ENCODE results near the gene MAP1B. TPM values are rescaled to one million over a fixed set of nuclear protein-coding genes. Genes with fewer than 3 reads are reported as not detected.

MAP1B gene
- total RNA-seq, 1 experiment from 2014 or later = 43.8 TPM

GRCh38 chr5:72237879-72238278, 130.6 kb downstream of the MAP1B start:
- H3K27ac Mint-ChIP-seq (ENCODE audit: low read depth, unreplicated experiment) = peak overlapping the region; percentile 64
- no peak for DNase-seq (ENCODE audit: unreplicated experiment)
- H3K4me3 Mint-ChIP-seq (ENCODE audit: unreplicated experiment) = no peak overlapping the region
- no TSS peak for BruUV-seq (replicated peaks)
- ChIA-PET POLR2A (interaction anchor here (0.5 to 1.1 kb wide), 2 partner anchors 11 to 608 kb away, joined by 3 read pairs; no protein-coding TSS in a partner anchor), CTCF (interaction anchor here (0.6 to 1.4 kb wide), 3 partner anchors 71 to 570 kb away, joined by 3 to 4 read pairs (median 3); no protein-coding TSS in a partner anchor)
- no peaks in the 10 kb centered on the region for H3K27me3 Mint-ChIP-seq (ENCODE audit: insufficient read depth, unreplicated experiment)
- peaks cover 18% of the 10 kb centered on the region for H3K36me3 Mint-ChIP-seq (ENCODE audit: insufficient read depth, unreplicated experiment)
- no peaks in the 10 kb centered on the region for H3K9me3 Mint-ChIP-seq (ENCODE audit: unreplicated experiment)
- TF ChIP-seq, protein P1, sequence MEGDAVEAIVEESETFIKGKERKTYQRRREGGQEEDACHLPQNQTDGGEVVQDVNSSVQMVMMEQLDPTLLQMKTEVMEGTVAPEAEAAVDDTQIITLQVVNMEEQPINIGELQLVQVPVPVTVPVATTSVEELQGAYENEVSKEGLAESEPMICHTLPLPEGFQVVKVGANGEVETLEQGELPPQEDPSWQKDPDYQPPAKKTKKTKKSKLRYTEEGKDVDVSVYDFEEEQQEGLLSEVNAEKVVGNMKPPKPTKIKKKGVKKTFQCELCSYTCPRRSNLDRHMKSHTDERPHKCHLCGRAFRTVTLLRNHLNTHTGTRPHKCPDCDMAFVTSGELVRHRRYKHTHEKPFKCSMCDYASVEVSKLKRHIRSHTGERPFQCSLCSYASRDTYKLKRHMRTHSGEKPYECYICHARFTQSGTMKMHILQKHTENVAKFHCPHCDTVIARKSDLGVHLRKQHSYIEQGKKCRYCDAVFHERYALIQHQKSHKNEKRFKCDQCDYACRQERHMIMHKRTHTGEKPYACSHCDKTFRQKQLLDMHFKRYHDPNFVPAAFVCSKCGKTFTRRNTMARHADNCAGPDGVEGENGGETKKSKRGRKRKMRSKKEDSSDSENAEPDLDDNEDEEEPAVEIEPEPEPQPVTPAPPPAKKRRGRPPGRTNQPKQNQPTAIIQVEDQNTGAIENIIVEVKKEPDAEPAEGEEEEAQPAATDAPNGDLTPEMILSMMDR (IDR thresholded peaks at IDR 0.05; ENCODE audit: unreplicated experiment) = no peak
- peaks cover 19% of the 10 kb centered on the region for H3K4me1 Mint-ChIP-seq (ENCODE audit: insufficient read depth, unreplicated experiment)
- intact Hi-C loops (cut with micrococcal nuclease) = no loop called here

DNA sequence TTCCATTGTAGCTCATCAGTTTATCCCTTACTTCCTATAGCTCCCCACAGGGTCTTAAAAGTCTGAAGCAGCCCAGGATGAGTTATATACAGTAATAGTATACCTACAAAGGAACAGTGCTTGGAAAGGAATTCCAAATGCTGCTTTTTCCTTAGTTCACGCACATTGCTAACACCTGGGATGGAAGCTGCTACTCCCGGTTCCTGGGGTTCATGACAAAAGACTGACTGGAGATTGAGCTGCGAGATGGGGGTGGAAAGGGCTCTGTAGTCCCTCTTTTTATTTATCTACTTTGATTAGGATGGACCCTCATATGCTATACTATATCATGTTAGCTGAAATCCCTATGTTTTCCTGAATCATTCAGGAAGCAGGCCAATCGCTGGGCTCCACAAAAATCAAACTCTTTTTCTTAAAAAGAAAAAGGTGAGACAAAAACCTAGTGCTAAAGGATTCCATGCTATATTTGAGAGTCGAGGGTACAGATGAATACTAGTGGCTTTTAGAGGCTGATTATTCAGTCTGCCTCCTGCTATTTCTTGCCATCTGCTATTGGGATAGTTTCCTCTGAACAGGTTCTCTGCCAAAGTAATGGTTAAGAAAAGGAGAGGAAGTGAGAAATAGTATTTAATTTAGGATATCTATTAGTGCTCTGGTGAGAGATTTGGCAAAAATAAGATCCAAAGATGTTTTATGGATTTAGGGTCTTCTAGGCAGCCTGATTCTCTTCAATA, 131.6 kb downstream of the MAP1B start:
- BruUV-seq (replicated peaks) = no TSS peak
- Mint-ChIP-seq H3K27me3 (ENCODE audit: insufficient read depth, unreplicated experiment) (no peaks in the 10 kb centered on the region), H3K9me3 (ENCODE audit: unreplicated experiment) (no peaks in the 10 kb centered on the region), H3K4me1 (ENCODE audit: insufficient read depth, unreplicated experiment) (peaks cover 19% of the 10 kb centered on the region), H3K36me3 (ENCODE audit: insufficient read depth, unreplicated experiment) (peaks cover 24% of the 10 kb centered on the region), H3K27ac (ENCODE audit: low read depth, unreplicated experiment) (no peak overlapping the region), H3K4me3 (ENCODE audit: unreplicated experiment) (no peak overlapping the region)
- TF ChIP-seq, protein P1 (IDR thresholded peaks at IDR 0.05; ENCODE audit: unreplicated experiment) = no peak
- CTCF ChIA-PET = interaction anchor here (1.4 kb wide), 1 partner anchor 457 kb away, joined by 3 read pairs; no protein-coding TSS in a partner anchor
- DNase-seq (ENCODE audit: unreplicated experiment) = no peak
- POLR2A ChIA-PET = interaction anchor here (0.6 kb wide), 1 partner anchor 26 kb away, joined by 4 read pairs; no protein-coding TSS in a partner anchor
- intact Hi-C loops (cut with micrococcal nuclease) = no loop called here

GRCh38 chr5:72241346-72242003, 134.2 kb downstream of the MAP1B start:
- Mint-ChIP-seq H3K27me3 (ENCODE audit: insufficient read depth, unreplicated experiment) (no peaks in the 10 kb centered on the region), H3K4me1 (ENCODE audit: insufficient read depth, unreplicated experiment) (peaks cover 21% of the 10 kb centered on the region), H3K9me3 (ENCODE audit: unreplicated experiment) (no peaks in the 10 kb centered on the region), H3K27ac (ENCODE audit: low read depth, unreplicated experiment) (no peak overlapping the region), H3K36me3 (ENCODE audit: insufficient read depth, unreplicated experiment) (peaks cover 23% of the 10 kb centered on the region), H3K4me3 (ENCODE audit: unreplicated experiment) (no peak overlapping the region)
- no peak for DNase-seq (ENCODE audit: unreplicated experiment)
- ChIA-PET CTCF (interaction anchor here (0.6 kb wide), 1 partner anchor 461 kb away, joined by 4 read pairs; no protein-coding TSS in a partner anchor), POLR2A (interaction anchor here (1.3 kb wide), 1 partner anchor 67 kb away, joined by 5 read pairs; no protein-coding TSS in a partner anchor)
- no TSS peak for BruUV-seq (replicated peaks)
- intact Hi-C loops (cut with micrococcal nuclease) = no loop called here
- TF ChIP-seq, protein P1 (IDR thresholded peaks at IDR 0.05; ENCODE audit: unreplicated experiment) = no peak

DNA sequence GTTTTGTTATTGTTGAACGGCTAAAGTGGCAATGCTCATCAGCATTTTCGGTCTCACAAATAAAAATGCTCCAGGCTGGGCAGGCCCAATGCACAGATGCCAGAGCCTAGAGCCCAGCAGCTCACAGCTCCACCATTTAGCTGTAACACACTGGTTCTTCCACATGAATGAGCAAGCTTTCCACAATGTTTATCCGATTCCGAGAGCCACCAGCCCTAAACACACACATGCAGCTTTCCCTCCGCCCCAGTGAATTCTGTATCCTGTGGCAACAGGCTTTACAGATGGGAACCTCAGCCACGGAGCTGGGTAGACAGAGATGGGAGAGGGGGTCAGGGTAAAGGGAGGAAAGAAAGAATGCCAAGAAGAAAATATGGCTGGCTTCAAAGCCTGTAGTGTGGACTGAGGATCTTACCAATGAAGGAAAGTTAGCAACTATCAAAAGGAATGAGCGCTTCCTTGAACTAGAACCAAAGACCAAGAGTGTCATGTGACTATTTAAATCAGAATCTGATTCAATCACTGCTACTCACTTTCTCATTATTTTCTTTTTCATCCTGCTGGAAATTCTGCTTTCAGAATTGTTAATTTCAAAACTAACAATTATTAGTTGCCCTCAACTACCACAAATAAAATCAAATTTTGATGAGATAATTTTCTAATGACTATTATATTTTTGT, 135.7 kb downstream of the MAP1B start:
- Mint-ChIP-seq H3K27me3 (ENCODE audit: insufficient read depth, unreplicated experiment) (no peaks in the 10 kb centered on the region), H3K9me3 (ENCODE audit: unreplicated experiment) (no peaks in the 10 kb centered on the region), H3K27ac (ENCODE audit: low read depth, unreplicated experiment) (no peak overlapping the region), H3K36me3 (ENCODE audit: insufficient read depth, unreplicated experiment) (peaks cover 10% of the 10 kb centered on the region), H3K4me1 (ENCODE audit: insufficient read depth, unreplicated experiment) (peaks cover 25% of the 10 kb centered on the region), H3K4me3 (ENCODE audit: unreplicated experiment) (no peak overlapping the region)
- intact Hi-C loops (cut with micrococcal nuclease) = no loop called here
- POLR2A ChIA-PET = interaction anchor here (1.3 kb wide), 1 partner anchor 66 kb away, joined by 5 read pairs; no protein-coding TSS in a partner anchor
- DNase-seq (ENCODE audit: unreplicated experiment) = no peak
- BruUV-seq (replicated peaks) = no TSS peak
- CTCF ChIA-PET = interaction anchor here (1.1 kb wide), 1 partner anchor 20 kb away, joined by 3 read pairs; no protein-coding TSS in a partner anchor
- TF ChIP-seq, protein P1 (IDR thresholded peaks at IDR 0.05; ENCODE audit: unreplicated experiment) = no peak

All from MCF 10A (cell line).